Naive thymus-derived CD4-positive, alpha-beta T cell (primary cell): ENCODE data around the gene LGI2. TPM values are rescaled to one million over a fixed set of nuclear protein-coding genes. Genes with fewer than 3 reads are reported as not detected.

Experiments used
- ATAC-seq: fragments of 150-1000 bp; cut with Tn5 transposase; 2 replicates; pipeline ENCODE4 v1.10.0; 2021; ENCODE audit warnings: mild to moderate bottlenecking, moderate library complexity
- CTCF ChIA-PET: fragments of 350-600 bp; sonication (Branson Sonifier 250); formaldehyde crosslinking; loops from one replicate; lab custom pipeline; 2021; ENCODE audit warnings: antibody characterized with exemption; lab: Charles Lee
- POLR2A ChIA-PET: fragments of 350-600 bp; sonication (Branson Sonifier 250); formaldehyde crosslinking; loops from one replicate; lab custom pipeline; 2021; ENCODE audit warnings: antibody characterized with exemption, inconsistent platforms; lab: Charles Lee
- DNase-seq, 9 donors: peaks; one replicate each; pipeline versions ENCODE4 v3.0.0 to v3.0.0-alpha.2; 2020 to 2022; ENCODE audit warnings: mixed read lengths in 1 of 9
- H3K27ac ChIP-seq: one replicate; pipeline ENCODE4 v1.7.0; 2013; ENCODE audit warnings: mild to moderate bottlenecking, low read depth, low read length, moderate library complexity
- H3K27me3 ChIP-seq, 2 donors: one replicate each; pipeline ENCODE4 v1.7.0; 2013; ENCODE audit warnings: low read length in 2 of 2, mild to moderate bottlenecking in 2 of 2, moderate library complexity in 2 of 2; ENCODE audit not compliant: control insufficient read depth in 2 of 2, insufficient read depth in 2 of 2
- H3K36me3 ChIP-seq, 3 experiments: 1 replicate in 2 of 3; 2 replicates in 1 of 3; pipeline ENCODE4 v1.7.0; 2013; ENCODE audit warnings: low read length in 3 of 3, mild to moderate bottlenecking in 3 of 3, moderate library complexity in 1 of 3; ENCODE audit not compliant: insufficient read depth in 3 of 3, control insufficient read depth in 2 of 3
- H3K4me1 ChIP-seq, 2 donors: one replicate each; pipeline ENCODE4 v1.7.0; 2013; ENCODE audit warnings: low read length in 2 of 2, mild to moderate bottlenecking in 2 of 2, moderate library complexity in 1 of 2; ENCODE audit not compliant: control insufficient read depth in 2 of 2, insufficient read depth in 2 of 2
- H3K4me3 ChIP-seq: 2 replicates; pipeline ENCODE4 v1.7.0; 2013; ENCODE audit warnings: mild to moderate bottlenecking, low read length
- H3K9me3 ChIP-seq, 3 experiments: 1 replicate in 2 of 3; 2 replicates in 1 of 3; pipeline ENCODE4 v1.7.0; 2013; ENCODE audit warnings: low read length in 3 of 3; ENCODE audit not compliant: control insufficient read depth in 2 of 3
- H3K27ac Mint-ChIP-seq, 9 donors: one replicate each; pipeline ENCODE4 v1.8.0; 2020 to 2022; ENCODE audit warnings: mixed read lengths in 9 of 9, mild to moderate bottlenecking in 8 of 9, moderate library complexity in 5 of 9, inconsistent platforms in 2 of 9
- H3K27me3 Mint-ChIP-seq, 5 donors: one replicate each; pipeline ENCODE4 v1.8.0; 2021 to 2022; ENCODE audit warnings: mixed read lengths in 5 of 5, mild to moderate bottlenecking in 1 of 5
- H3K36me3 Mint-ChIP-seq, 5 donors: one replicate each; pipeline ENCODE4 v1.8.0; 2020 to 2022; ENCODE audit warnings: mixed read lengths in 5 of 5, mild to moderate bottlenecking in 3 of 5, inconsistent platforms in 1 of 5
- H3K4me1 Mint-ChIP-seq, 7 donors: one replicate each; pipeline ENCODE4 v1.8.0; 2020 to 2022; ENCODE audit warnings: mixed read lengths in 7 of 7, mild to moderate bottlenecking in 3 of 7, inconsistent platforms in 1 of 7
- H3K4me3 Mint-ChIP-seq, 10 donors: one replicate each; pipeline ENCODE4 v1.8.0; 2020 to 2022; ENCODE audit warnings: mild to moderate bottlenecking in 10 of 10, mixed read lengths in 10 of 10, moderate library complexity in 6 of 10, inconsistent platforms in 2 of 10
- H3K9me3 Mint-ChIP-seq, 11 donors: one replicate each; pipeline ENCODE4 v1.8.0; 2020 to 2022; ENCODE audit warnings: mixed read lengths in 11 of 11, mild to moderate bottlenecking in 4 of 11, inconsistent platforms in 1 of 11, moderate library complexity in 1 of 11
- intact Hi-C, 2 donors: fragments of 100-400 bp; cut with micrococcal nuclease; formaldehyde crosslinking; loops; one replicate each; pipeline ENCODE4 v1.15.1; 2023
- polyA plus RNA-seq, 2 donors: library from polyadenylated mRNA; unstranded; fragments of 300-500 nt; fragmentation: Illumina TruSeq; gene quantifications; one replicate each; pipeline ENCODE4 v1.2.3, GENCODE V29; 2021
- total RNA-seq, 6 experiments: library from RNA in 5 of 6; stranded (reverse) in 5 of 6; gene quantifications; 1 replicate in 5 of 6; 2 replicates in 1 of 6; pipeline ENCODE4 v1.2.3 and lab custom pipeline; 2021 to 2026

LGI2 gene
- total and polyA plus RNA-seq, 7 experiments from 2014 or later, result not detected

DNA sequence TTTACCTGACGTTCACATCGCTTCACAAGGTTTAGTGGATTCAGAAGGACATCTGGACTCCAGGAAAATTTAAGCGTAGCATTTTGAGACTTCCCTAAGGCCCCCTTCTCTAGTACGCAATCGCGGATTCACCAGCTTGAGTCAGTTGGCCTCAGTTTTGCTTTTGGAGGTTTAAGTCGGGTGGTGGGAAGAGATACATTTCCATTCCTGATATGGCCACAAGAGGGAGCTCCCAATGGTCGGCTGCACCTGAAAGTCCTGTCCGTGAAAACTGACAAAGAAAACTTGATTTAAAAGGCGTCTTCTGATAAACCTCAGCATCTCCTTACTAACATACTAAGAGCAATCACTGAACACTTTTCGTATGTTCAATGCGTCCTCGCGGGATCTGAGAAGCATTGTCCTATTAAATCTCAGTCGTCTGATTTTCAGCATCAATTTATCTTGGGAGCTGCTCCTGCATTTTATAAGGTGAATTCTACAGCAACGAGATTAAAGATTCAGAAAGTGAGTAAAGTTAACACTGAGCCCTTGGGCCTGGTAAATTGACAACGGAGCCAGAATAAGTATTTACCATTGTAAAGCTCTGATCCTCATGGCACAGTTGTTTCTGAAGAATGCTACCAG lies 50.6 kb downstream of the LGI2 start:
- Histone ChIP-seq H3K4me3 (no peak overlapping the region), H3K27ac (no peak overlapping the region), H3K27me3 (no peaks in the 10 kb centered on the region), H3K9me3 (no peaks in the 10 kb centered on the region), H3K4me1 (peaks cover 0 to 3% of the 10 kb centered on the region in 2 donors), H3K36me3 (no peaks in the 10 kb centered on the region)
- H3K27me3 Mint-ChIP-seq, result peaks cover 19 to 37% (median 33%) of the 10 kb centered on the region in 5 donors
- peak; percentile 75 for ATAC-seq
- CTCF ChIA-PET, result interaction anchor here (0.7 to 4.0 kb wide), 6 partner anchors 11 to 391 kb away, joined by 3 to 28 read pairs (median 8); no protein-coding TSS in a partner anchor
- H3K36me3 Mint-ChIP-seq, result no peaks in the 10 kb centered on the region
- H3K27ac Mint-ChIP-seq, result peak overlapping the region in 1 of 9 donors; percentile 12
- H3K9me3 Mint-ChIP-seq, result no peaks in the 10 kb centered on the region
- POLR2A ChIA-PET, result no interaction called here
- intact Hi-C loops, result loop anchor here (1.0 to 2.0 kb wide), 4 partner anchors 165 to 387 kb away; partner anchors contain the start of genes PI4K2B (in 1 of the 2) and SEPSECS (in 1 of the 2)
- peak in 8 of 9 donors; percentile 18 to 61 (median 48) for DNase-seq
- H3K4me1 Mint-ChIP-seq, result peaks cover 0 to 15% (median 12%) of the 10 kb centered on the region in 7 donors
- peak overlapping the region in 9 of 10 donors; percentile 58 to 80 (median 65) for H3K4me3 Mint-ChIP-seq

DNA sequence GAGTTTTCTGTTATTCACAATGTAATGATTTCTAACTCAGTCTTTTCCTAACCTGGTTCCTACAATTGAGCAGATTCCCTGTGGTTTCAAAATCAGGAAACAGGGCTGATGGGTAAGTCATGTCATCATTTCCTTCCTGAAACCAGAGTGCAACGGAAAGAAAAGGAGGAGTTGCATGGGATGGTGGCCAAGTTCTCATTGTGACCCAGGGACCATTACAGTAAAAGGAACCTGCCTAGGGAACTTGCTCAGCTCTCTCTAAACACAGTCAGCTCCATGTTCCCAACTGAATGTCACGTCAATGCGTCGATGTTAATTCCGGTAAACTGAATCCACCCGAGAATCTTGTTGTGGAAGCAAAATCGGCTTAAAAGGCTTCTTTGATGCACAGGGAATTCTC lies 51.2 kb downstream of the LGI2 start:
- Histone ChIP-seq H3K36me3 (no peaks in the 10 kb centered on the region), H3K27ac (no peak overlapping the region), H3K9me3 (no peaks in the 10 kb centered on the region), H3K4me3 (no peak overlapping the region), H3K27me3 (no peaks in the 10 kb centered on the region), H3K4me1 (peaks cover 0 to 3% of the 10 kb centered on the region in 2 donors)
- ChIA-PET POLR2A (no interaction called here), CTCF (interaction anchor here (1.1 to 4.0 kb wide), 5 partner anchors 12 to 392 kb away, joined by 3 to 28 read pairs (median 11); no protein-coding TSS in a partner anchor)
- Mint-ChIP-seq H3K36me3 (no peaks in the 10 kb centered on the region), H3K9me3 (no peaks in the 10 kb centered on the region), H3K4me1 (peaks cover 0 to 17% (median 12%) of the 10 kb centered on the region in 7 donors), H3K4me3 (peak overlapping the region in 9 of 10 donors; percentile 10 to 80 (median 58)), H3K27ac (peak overlapping the region in 1 of 9 donors; percentile 18), H3K27me3 (peaks cover 22 to 43% (median 37%) of the 10 kb centered on the region in 5 donors)
- intact Hi-C loops, result no loop called here
- ATAC-seq (peak; percentile 72), DNase-seq (no peak)

GRCh38 chr4:24978291-24979075 lies 52.3 kb downstream of the LGI2 start:
- Mint-ChIP-seq H3K4me1 (peaks cover 0 to 17% (median 12%) of the 10 kb centered on the region in 7 donors), H3K4me3 (peak overlapping the region in 3 of 10 donors; percentile 1 to 65 (median 37)), H3K9me3 (no peaks in the 10 kb centered on the region), H3K27me3 (peaks cover 22 to 53% (median 37%) of the 10 kb centered on the region in 5 donors), H3K27ac (no peak overlapping the region), H3K36me3 (no peaks in the 10 kb centered on the region)
- ChIA-PET CTCF (interaction anchor here (4.0 kb wide), 1 partner anchor 388 kb away, joined by 28 read pairs; no protein-coding TSS in a partner anchor), POLR2A (no interaction called here)
- no peaks in the 10 kb centered on the region for H3K9me3 ChIP-seq
- intact Hi-C loops, result no loop called here
- ATAC-seq (no peak), DNase-seq (no peak)
- H3K4me3 ChIP-seq, result no peak overlapping the region
- no peak overlapping the region for H3K27ac ChIP-seq
- H3K36me3 ChIP-seq, result no peaks in the 10 kb centered on the region
- no peaks in the 10 kb centered on the region for H3K27me3 ChIP-seq
- H3K4me1 ChIP-seq, result peaks cover 0 to 3% of the 10 kb centered on the region in 2 donors

DNA sequence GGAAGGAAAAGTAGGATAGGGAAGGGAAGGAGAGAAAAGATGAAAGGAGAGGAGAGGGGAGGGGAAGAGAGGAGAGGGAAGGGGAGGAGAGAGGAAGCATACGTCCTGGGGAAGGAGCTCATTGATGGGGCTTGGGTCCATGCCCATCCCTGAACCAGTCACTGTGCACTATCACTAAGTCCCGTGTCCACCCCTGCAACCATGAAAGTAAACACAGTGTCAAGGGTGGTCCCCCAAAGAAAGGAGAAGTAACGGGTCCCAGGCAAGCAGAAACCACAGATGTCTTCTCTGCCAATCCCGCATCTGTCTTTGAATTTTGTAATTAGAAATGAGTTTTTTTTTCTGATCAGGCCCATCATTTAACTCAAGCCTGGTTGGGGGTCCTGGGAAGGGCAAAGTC lies 55.2 kb downstream of the LGI2 start:
- Mint-ChIP-seq H3K36me3 (no peaks in the 10 kb centered on the region), H3K4me3 (peak overlapping the region in 1 of 10 donors; percentile 32), H3K4me1 (peaks cover 0 to 17% (median 12%) of the 10 kb centered on the region in 7 donors), H3K27ac (no peak overlapping the region), H3K27me3 (peaks cover 17 to 54% (median 41%) of the 10 kb centered on the region in 5 donors), H3K9me3 (peaks cover 0 to 2% (median 0%) of the 10 kb centered on the region in 11 donors)
- Histone ChIP-seq H3K36me3 (no peaks in the 10 kb centered on the region), H3K4me3 (no peak overlapping the region), H3K27me3 (no peaks in the 10 kb centered on the region), H3K9me3 (no peaks in the 10 kb centered on the region), H3K4me1 (peaks cover 0 to 3% of the 10 kb centered on the region in 2 donors), H3K27ac (no peak overlapping the region)
- no peak for ATAC-seq
- DNase-seq, result no peak
- intact Hi-C loops, result no loop called here
- ChIA-PET CTCF (no interaction called here), POLR2A (no interaction called here)

DNA sequence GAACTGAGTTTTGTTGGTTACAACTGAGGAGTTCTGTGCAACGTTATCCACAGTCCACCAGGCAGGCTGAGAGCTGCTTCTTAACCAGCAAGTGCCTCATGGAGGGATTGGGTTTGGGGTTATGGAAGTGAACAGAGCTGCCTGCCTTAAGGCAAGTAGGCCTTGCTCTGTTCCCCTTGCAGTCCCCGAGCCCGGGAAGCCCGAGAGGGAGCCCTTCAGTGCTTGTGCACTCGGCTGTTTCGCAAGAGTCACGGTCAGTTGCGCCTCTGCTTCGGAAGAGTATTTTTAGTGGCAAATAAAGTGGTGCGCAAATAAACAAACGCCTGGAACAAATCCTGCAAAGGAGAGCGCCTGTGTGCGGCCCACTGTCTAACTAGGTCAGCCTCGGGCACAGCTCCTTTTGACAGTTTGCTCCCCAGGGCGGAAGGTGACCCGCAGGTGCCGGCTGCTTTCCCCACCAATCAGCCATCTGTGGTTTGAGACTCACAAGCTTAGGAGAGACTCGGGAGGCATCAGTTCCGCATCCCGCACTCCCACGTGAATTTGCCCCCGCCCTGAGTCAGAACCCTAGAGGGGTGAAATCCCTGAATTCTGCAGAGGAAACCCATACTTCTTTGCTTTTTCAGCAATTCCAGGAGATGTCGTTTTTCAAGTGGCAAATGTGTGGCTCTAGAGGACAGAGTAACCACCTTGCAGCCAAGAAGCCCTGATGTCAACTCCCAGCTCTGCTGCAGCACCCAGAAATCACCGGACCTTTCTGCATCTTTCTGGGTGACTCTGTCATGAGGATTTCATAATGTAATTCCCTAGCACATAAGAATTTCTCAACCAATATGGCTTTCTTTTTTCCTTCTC lies 56.8 kb downstream of the LGI2 start:
- ATAC-seq, result peak; percentile 52
- Histone ChIP-seq H3K9me3 (no peaks in the 10 kb centered on the region), H3K36me3 (no peaks in the 10 kb centered on the region), H3K4me3 (no peak overlapping the region), H3K27ac (no peak overlapping the region), H3K4me1 (no peaks in the 10 kb centered on the region), H3K27me3 (no peaks in the 10 kb centered on the region)
- ChIA-PET CTCF (no interaction called here), POLR2A (no interaction called here)
- Mint-ChIP-seq H3K4me3 (no peak overlapping the region), H3K9me3 (peaks cover 0 to 2% (median 0%) of the 10 kb centered on the region in 11 donors), H3K27me3 (peaks cover 12 to 47% (median 31%) of the 10 kb centered on the region in 5 donors), H3K4me1 (peaks cover 0 to 5% (median under 1%) of the 10 kb centered on the region in 7 donors), H3K36me3 (no peaks in the 10 kb centered on the region), H3K27ac (no peak overlapping the region)
- DNase-seq, result no peak
- intact Hi-C loops, result no loop called here

DNA sequence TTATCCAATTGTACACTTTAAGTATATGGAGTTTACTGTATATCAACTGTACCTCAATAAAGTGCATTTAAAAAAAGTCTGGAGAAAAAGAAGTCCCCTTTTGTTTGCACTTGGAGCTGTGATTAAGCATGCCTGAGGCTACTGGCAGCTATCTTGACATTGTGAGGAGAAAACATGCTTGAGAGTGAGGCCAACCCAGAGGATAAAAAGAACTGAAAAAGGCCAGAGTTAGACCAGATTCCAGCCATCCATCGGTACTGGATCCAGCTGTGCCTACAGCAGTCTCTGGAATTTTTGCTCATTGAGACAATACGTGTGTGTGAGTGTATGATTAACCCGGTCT lies 57.4 kb downstream of the LGI2 start:
- H3K4me3 ChIP-seq, result no peak overlapping the region
- no peak for ATAC-seq
- H3K4me1 ChIP-seq, result no peaks in the 10 kb centered on the region
- no peaks in the 10 kb centered on the region for H3K36me3 Mint-ChIP-seq
- no peak for DNase-seq
- intact Hi-C loops, result no loop called here
- H3K27ac ChIP-seq, result no peak overlapping the region
- H3K9me3 Mint-ChIP-seq, result peaks cover 0 to 2% (median 0%) of the 10 kb centered on the region in 11 donors
- no peaks in the 10 kb centered on the region for H3K27me3 ChIP-seq
- peaks cover 0 to 5% (median 0%) of the 10 kb centered on the region in 7 donors for H3K4me1 Mint-ChIP-seq
- no peaks in the 10 kb centered on the region for H3K36me3 ChIP-seq
- ChIA-PET CTCF (no interaction called here), POLR2A (interaction anchor here (0.6 kb wide), 1 partner anchor 459 kb away, joined by 3 read pairs; no protein-coding TSS in a partner anchor)
- no peak overlapping the region for H3K27ac Mint-ChIP-seq
- H3K4me3 Mint-ChIP-seq, result no peak overlapping the region
- H3K27me3 Mint-ChIP-seq, result peaks cover 9 to 42% (median 25%) of the 10 kb centered on the region in 5 donors
- H3K9me3 ChIP-seq, result no peaks in the 10 kb centered on the region
